SH-SY5Y (cell line): ENCODE results near the gene ANKS4B.

Experiments used
- GATA2 ChIP-seq: IDR thresholded peaks from 2 replicates; pipeline ENCODE4 v1.6.1; 2011; ENCODE audit warnings: mild to moderate bottlenecking, low read depth, low read length
- GATA3 ChIP-seq: IDR thresholded peaks from 2 replicates; pipeline ENCODE4 v1.6.1; 2011; ENCODE audit warnings: low read depth, mild to moderate bottlenecking, low read length, moderate library complexity

- TF ChIP-seq GATA2 (no peak), GATA3 (no peak)
Observed at GRCh38 chr16:21185659-21186325, 47.7 kb upstream of the ANKS4B start.
